Ovary (tissue), 3 donors: ENCODE results near the gene EPB41L1.

Experiments used
- EP300 ChIP-seq: sonication (generic); formaldehyde crosslinking; IDR thresholded peaks from one replicate; pipeline ENCODE4 v1.6.1; 2017; ENCODE audit warnings: antibody characterized with exemption
- POLR2A ChIP-seq: fragments of 450-650 bp; IDR thresholded peaks from one replicate; pipeline ENCODE4 v1.6.1; 2017; ENCODE audit warnings: antibody characterized with exemption, mild to moderate bottlenecking, moderate library complexity
- TF ChIP-seq, protein P1 (sequence below), 3 donors: fragments of 450-650 bp in 2 of 3; fragments of 200-600 bp in 1 of 3; IDR thresholded peaks; one replicate each; pipeline versions ENCODE4 v1.5.1 to v1.8.0; 2016 to 2022; ENCODE audit warnings: antibody characterized with exemption in 3 of 3, mild to moderate bottlenecking in 1 of 3
- donor health status: DM: no; HTN: no; CAD: no.

DNA sequence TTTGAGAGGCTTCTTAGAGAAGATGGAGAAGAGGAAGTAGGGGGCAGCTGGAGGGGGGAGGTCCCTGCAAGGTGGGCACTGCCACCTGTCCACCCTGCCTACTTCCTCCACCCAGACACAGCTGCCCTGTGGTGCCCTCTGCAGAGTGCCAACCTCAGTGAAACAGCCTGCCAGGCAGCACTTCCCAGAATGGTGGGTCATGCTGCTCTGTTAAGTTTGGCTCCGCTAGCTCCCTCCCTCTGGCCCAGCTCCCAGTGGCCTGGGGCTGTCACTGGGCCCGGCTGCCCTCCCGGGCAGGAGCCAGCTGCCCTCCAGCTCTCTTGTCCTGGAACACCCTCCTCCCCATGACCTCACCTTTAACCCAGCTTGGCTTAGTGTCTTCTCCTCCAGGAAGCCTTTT, 5.1 kb upstream of the EPB41L1 start:
- TF ChIP-seq, protein P1, sequence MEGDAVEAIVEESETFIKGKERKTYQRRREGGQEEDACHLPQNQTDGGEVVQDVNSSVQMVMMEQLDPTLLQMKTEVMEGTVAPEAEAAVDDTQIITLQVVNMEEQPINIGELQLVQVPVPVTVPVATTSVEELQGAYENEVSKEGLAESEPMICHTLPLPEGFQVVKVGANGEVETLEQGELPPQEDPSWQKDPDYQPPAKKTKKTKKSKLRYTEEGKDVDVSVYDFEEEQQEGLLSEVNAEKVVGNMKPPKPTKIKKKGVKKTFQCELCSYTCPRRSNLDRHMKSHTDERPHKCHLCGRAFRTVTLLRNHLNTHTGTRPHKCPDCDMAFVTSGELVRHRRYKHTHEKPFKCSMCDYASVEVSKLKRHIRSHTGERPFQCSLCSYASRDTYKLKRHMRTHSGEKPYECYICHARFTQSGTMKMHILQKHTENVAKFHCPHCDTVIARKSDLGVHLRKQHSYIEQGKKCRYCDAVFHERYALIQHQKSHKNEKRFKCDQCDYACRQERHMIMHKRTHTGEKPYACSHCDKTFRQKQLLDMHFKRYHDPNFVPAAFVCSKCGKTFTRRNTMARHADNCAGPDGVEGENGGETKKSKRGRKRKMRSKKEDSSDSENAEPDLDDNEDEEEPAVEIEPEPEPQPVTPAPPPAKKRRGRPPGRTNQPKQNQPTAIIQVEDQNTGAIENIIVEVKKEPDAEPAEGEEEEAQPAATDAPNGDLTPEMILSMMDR (IDR thresholded peaks at IDR 0.05) = no peak
- TF ChIP-seq POLR2A = no peak
- TF ChIP-seq EP300 = no peak
